SH-SY5Y (cell line): Measurements from ENCODE around the gene ZFHX3.

Experiments used
- GATA2 ChIP-seq: IDR thresholded peaks from 2 replicates; pipeline ENCODE4 v1.6.1; 2011; ENCODE audit warnings: mild to moderate bottlenecking, low read depth, low read length
- GATA3 ChIP-seq: IDR thresholded peaks from 2 replicates; pipeline ENCODE4 v1.6.1; 2011; ENCODE audit warnings: low read depth, mild to moderate bottlenecking, low read length, moderate library complexity

DNA sequence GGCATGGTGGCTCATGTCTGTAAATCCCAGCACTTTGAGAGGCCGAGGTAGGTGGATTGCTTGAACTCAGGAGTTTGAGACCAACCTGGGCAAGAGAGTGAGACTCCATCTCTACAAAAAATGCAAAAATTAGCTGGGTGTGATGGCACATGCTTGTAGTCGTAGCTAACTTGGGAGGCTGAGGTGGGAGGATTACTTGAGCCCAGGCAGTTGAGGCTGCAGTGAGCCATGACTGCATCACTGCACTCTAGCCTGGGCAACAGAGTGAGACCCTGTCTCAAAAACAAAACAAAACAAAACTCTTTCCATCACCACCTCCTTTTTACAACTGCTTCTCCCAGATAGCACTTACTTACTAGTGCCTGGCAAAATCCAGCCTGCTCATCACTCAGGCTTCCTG, 214.0 kb downstream of the ZFHX3 start:
- TF ChIP-seq GATA2 (no peak), GATA3 (no peak)
